HL-60 (cell line): ENCODE results near the gene KATNB1.
"Not testable (repeated sequence)": the region's sequence is repeated elsewhere in the genome, so short reads cannot be mapped to it uniquely, and the experiment has no call there.

Experiments
- DNase-seq, 2 experiments: peaks; one replicate each; pipeline ENCODE4 v3.0.0-alpha.2; 2010 to 2020; ENCODE audit warnings: low read depth in 1 of 2, low spot score in 1 of 2
- H3K27ac ChIP-seq: fragments of 250-450 bp; sonication (Bioruptor Pico); replicated peaks from 2 replicates; pipeline ENCODE4 v1.5.1; 2020; ENCODE audit warnings: mild to moderate bottlenecking, moderate library complexity
- H3K27me3 ChIP-seq: fragments of 250-450 bp; sonication (Bioruptor Pico); 2 replicates; pipeline ENCODE4 v1.5.1; 2021; ENCODE audit warnings: mild to moderate bottlenecking, moderate library complexity; ENCODE audit not compliant: insufficient read depth, poor library complexity, severe bottlenecking
- H3K4me3 ChIP-seq: replicated peaks from 2 replicates; pipeline ENCODE4 v1.5.1; 2011; ENCODE audit warnings: mild to moderate bottlenecking, control low read depth, low read length; ENCODE audit not compliant: insufficient read depth
- CTCF ChIP-seq: IDR thresholded peaks from one replicate; pipeline ENCODE4 v1.5.1; 2011; ENCODE audit warnings: low read length, control low read depth, inconsistent platforms; ENCODE audit not compliant: insufficient read depth
- GABPA ChIP-seq: IDR thresholded peaks from 2 replicates; pipeline ENCODE4 v1.6.1; 2012; ENCODE audit warnings: low read depth
- POLR2AphosphoS5 ChIP-seq: IDR thresholded peaks from 2 replicates; pipeline ENCODE4 v1.6.1; 2012; ENCODE audit warnings: low read depth
- REST ChIP-seq: IDR thresholded peaks from 2 replicates; pipeline ENCODE4 v1.6.1; 2012; ENCODE audit warnings: low read depth; ENCODE audit not compliant: insufficient replicate concordance
- SPI1 ChIP-seq: IDR thresholded peaks from 2 replicates; pipeline ENCODE4 v1.6.1; 2012; ENCODE audit warnings: low read depth, mild to moderate bottlenecking, borderline replicate concordance

KATNB1 gene

DNA sequence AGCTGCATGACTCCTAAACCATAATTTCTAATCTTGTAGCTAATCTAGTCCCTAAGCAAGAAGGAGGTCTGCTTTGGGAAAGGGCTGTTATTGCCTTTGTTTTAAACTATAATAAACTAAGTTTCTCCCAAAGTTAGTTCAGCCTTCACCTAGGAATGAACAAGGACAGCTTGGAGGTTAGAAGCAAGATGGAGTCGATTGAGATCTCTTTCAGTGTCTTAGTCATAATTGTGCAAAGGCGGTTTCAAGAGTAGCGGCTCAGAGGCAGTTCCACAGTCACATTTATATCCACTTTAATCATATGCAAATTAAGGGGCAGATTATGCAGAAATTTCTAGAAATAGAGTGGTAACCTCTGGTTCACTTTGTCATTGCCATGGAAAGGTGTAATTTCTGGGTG, 23.6 kb upstream of the KATNB1 start:
- H3K4me3 ChIP-seq, result no peak overlapping the region
- no peak for DNase-seq
- TF ChIP-seq GABPA (no peak), POLR2AphosphoS5 (no peak), CTCF (no peak), SPI1 (no peak), REST (no peak)
- no peaks in the 10 kb centered on the region for H3K27me3 ChIP-seq
- H3K27ac ChIP-seq, result no peak overlapping the region

GRCh38 chr16:57712569-57712968, 23.0 kb upstream of the KATNB1 start:
- H3K4me3 ChIP-seq, DNase-seq, H3K27me3 ChIP-seq, H3K27ac ChIP-seq: not testable (repeated sequence)

GRCh38 chr16:57713596-57713995, 22.0 kb upstream of the KATNB1 start:
- Histone ChIP-seq H3K4me3 (no peak overlapping the region), H3K27me3 (no peaks in the 10 kb centered on the region), H3K27ac (no peak overlapping the region)
- no peak for TF ChIP-seq SPI1
- no peak for TF ChIP-seq CTCF
- TF ChIP-seq POLR2AphosphoS5, result no peak
- no peak for TF ChIP-seq REST
- TF ChIP-seq GABPA, result no peak
- DNase-seq, result no peak

- no peak overlapping the region for H3K27ac ChIP-seq
- DNase-seq, result no peak
- H3K4me3 ChIP-seq, result no peak overlapping the region
- no peak for TF ChIP-seq REST
- TF ChIP-seq POLR2AphosphoS5, result no peak
- no peak for TF ChIP-seq GABPA
- TF ChIP-seq SPI1, result no peak
- no peak for TF ChIP-seq CTCF
- no peaks in the 10 kb centered on the region for H3K27me3 ChIP-seq
Observed at GRCh38 chr16:57714047-57714446, 21.5 kb upstream of the KATNB1 start.
